HepG2 (cell line): Measurements from ENCODE around the gene GRK3. TPM values are rescaled to one million over a fixed set of nuclear protein-coding genes. Genes with fewer than 3 reads are reported as not detected.
A peak's percentile ranks its signal among the peaks of the same experiment; 100 is the strongest.

ENCODE experiments used
- ATAC-seq: fragments of 200-7000 bp; cut with Tn5 transposase; 3 replicates; pipeline ENCODE4 v1.9.1; 2020; ENCODE audit warnings: mild to moderate bottlenecking, moderate library complexity
- BruUV-seq: library from RNA; stranded (reverse); fragments of 400-500 nt; replicated peaks from 2 replicates; lab custom pipeline; 2021; lab: Mats Ljungman, UMichigan
- CTCF ChIA-PET: fragments of 300-600 bp; formaldehyde crosslinking; extraction: SDS; loops from one replicate; lab custom pipeline; 2021; ENCODE audit warnings: low total read pairs, inconsistent platforms, low intra/inter-chr PET ratio; lab: Yijun Ruan, JAX
- POLR2A ChIA-PET: fragments of 350-600 bp; sonication (Branson Sonifier 250); formaldehyde crosslinking; loops from one replicate; lab custom pipeline; 2020; ENCODE audit warnings: antibody characterized with exemption, inconsistent platforms; lab: Yijun Ruan, JAX
- DNase-seq: peaks from one replicate; pipeline ENCODE4 v3.0.0-alpha.2; 2015; ENCODE audit warnings: low spot score
- FAIRE-seq: peaks from 3 replicates; lab custom pipeline; 2011; peaks lifted over from hg19 to GRCh38; lab: Jason Lieb, UNC
- H2AFZ ChIP-seq: one replicate; pipeline ENCODE4 v1.6.1; 2011; ENCODE audit warnings: low read length, inconsistent platforms
- H3K27ac ChIP-seq: fragments of 300-600 bp; 3 replicates; pipeline ENCODE4 v1.8.0; 2011; ENCODE audit warnings: mixed run types, mild to moderate bottlenecking, mixed read lengths, low read length, inconsistent platforms; ENCODE audit not compliant: insufficient read depth; ENCODE audit errors: extremely low read length
- H3K27me3 ChIP-seq, 2 experiments: fragments of 200-600 bp in 1 of 2; 2 replicates in 1 of 2; 3 replicates in 1 of 2; pipeline versions ENCODE4 v1.6.0 to v1.8.0; 2011; ENCODE audit warnings: low read length in 2 of 2, mild to moderate bottlenecking in 2 of 2, moderate library complexity in 2 of 2, inconsistent platforms in 1 of 2; ENCODE audit not compliant: insufficient read depth in 2 of 2, control insufficient read depth in 1 of 2
- H3K36me3 ChIP-seq, 2 experiments: fragments of 200-600 bp in 1 of 2; replicated peaks in 1 of 2; 2 replicates in 1 of 2; 3 replicates in 1 of 2; pipeline versions ENCODE4 v1.5.1 to v1.8.0; 2011; ENCODE audit warnings: low read length in 2 of 2, inconsistent platforms in 1 of 2; ENCODE audit not compliant: insufficient read depth in 2 of 2, control insufficient read depth in 1 of 2
- H3K4me1 ChIP-seq: 2 replicates; pipeline ENCODE4 v1.5.1; 2012; ENCODE audit warnings: low read length, inconsistent platforms; ENCODE audit not compliant: insufficient read depth
- H3K4me2 ChIP-seq: 2 replicates; pipeline ENCODE4 v1.6.0; 2011; ENCODE audit warnings: low read depth, low read length, inconsistent platforms
- H3K4me3 ChIP-seq, 3 experiments: fragments of 200-600 bp in 1 of 3; sonication (generic), shearing (Covaris generic) in 1 of 3; replicated peaks in 1 of 3; 2 replicates each; pipeline ENCODE4 v1.5.1; 2011 to 2016; ENCODE audit warnings: low read length in 3 of 3, inconsistent platforms in 2 of 3, low read depth in 2 of 3, mild to moderate bottlenecking in 2 of 3, control low read depth in 1 of 3, mixed read lengths in 1 of 3; ENCODE audit not compliant: insufficient read depth in 1 of 3
- H3K79me2 ChIP-seq: one replicate; pipeline ENCODE4 v1.6.1; 2011; ENCODE audit warnings: low read length, inconsistent platforms; ENCODE audit not compliant: insufficient read depth
- H3K9ac ChIP-seq: 2 replicates; pipeline ENCODE4 v1.6.0; 2011; ENCODE audit warnings: mild to moderate bottlenecking, low read depth, low read length, inconsistent platforms; ENCODE audit not compliant: insufficient read depth
- H3K9me3 ChIP-seq: 2 replicates; pipeline ENCODE4 v1.5.1; 2012; ENCODE audit warnings: mild to moderate bottlenecking, low read length
- H4K20me1 ChIP-seq: 2 replicates; pipeline ENCODE4 v1.6.0; 2011; ENCODE audit warnings: inconsistent platforms, mild to moderate bottlenecking, low read length, moderate library complexity; ENCODE audit not compliant: insufficient read depth
- SYNCRIP ChIP-seq: fragments of 200-400 bp; formaldehyde crosslinking; IDR thresholded peaks from 2 replicates; pipeline ENCODE4 v1.6.1; 2018; ENCODE audit warnings: mild to moderate bottlenecking, low read depth, low read length; ENCODE audit not compliant: insufficient read depth
- ZBTB33 ChIP-seq: sonication (generic); formaldehyde crosslinking; IDR thresholded peaks from 2 replicates; pipeline ENCODE4 v1.4.0; 2020; ENCODE audit warnings: missing genetic modification reagents
- WGBS: methylation state at CpG from one replicate; pipeline ENCODE4 v1.1.6; 2017; ENCODE audit warnings: low lambda C conversion rate; 5-methylcytosine and 5-hydroxymethylcytosine counted together
- in situ Hi-C: cut with HindIII; loops from 2 replicates; pipeline ENCODE4 v1.10.0; 2017; ENCODE audit warnings: low pct_unique_long_range_greater_than_20kb; ENCODE audit not compliant: extremely low pct_ligation_motif_present
- intact Hi-C: fragments of 100-400 bp; cut with micrococcal nuclease; formaldehyde crosslinking; loops from one replicate; pipeline ENCODE4 v1.10.0; 2022; ENCODE audit not compliant: unreplicated experiment
- polyA plus RNA-seq, 8 experiments: library from polyadenylated mRNA; depleted of rRNA in 3 of 8; stranded (reverse) in 7 of 8; unstranded in 1 of 8; fragments of >200 nt; fragmentation: Illumina TruSeq in 4 of 8; extraction: Trizol in 4 of 8; gene quantifications; 2 replicates each; pipeline versions ENCODE4 v1.2.1 to v1.2.3, GENCODE V29; 2011 to 2016; ENCODE audit warnings: low read depth in 4 of 8, missing spikeins in 1 of 8, mixed read lengths in 1 of 8; ENCODE audit not compliant: insufficient read depth in 1 of 8
- total RNA-seq, 5 experiments: library from RNA; depleted of rRNA; stranded (reverse); fragments of >200 nt; fragmentation: Illumina TruSeq; extraction: Trizol; gene quantifications; 2 replicates each; pipeline ENCODE4 v1.2.3, GENCODE V29; 2016; ENCODE audit warnings: low read depth in 1 of 5

GRK3 gene
- total and polyA plus RNA-seq, 2 of the 13 experiments (the other 11 are each of a cell fraction or from before 2014, with no cell fraction given) = 8.5 to 16.7 TPM

- no peaks in the 10 kb centered on the region for H3K79me2 ChIP-seq
Observed at GRCh38 chr22:25749420-25750169, 185.1 kb downstream of the GRK3 start.

More at GRCh38 chr22:25749420-25750169, 185.1 kb downstream of the GRK3 start:
- no TSS peak for BruUV-seq
- intact Hi-C loops = no loop called here
- DNase-seq (no peak), ATAC-seq (no peak), FAIRE-seq (no peak)
- POLR2A ChIA-PET = no interaction called here
- Histone ChIP-seq H3K9ac (no peak overlapping the region), H2AFZ (no peak overlapping the region), H3K27ac (no peak overlapping the region), H3K4me1 (peaks cover 37% of the 10 kb centered on the region), H4K20me1 (no peaks in the 10 kb centered on the region), H3K27me3 (no peaks in the 10 kb centered on the region; a peak in 2 of 5 replicates), H3K4me3 (no peak overlapping the region), H3K4me2 (peak overlapping the region; percentile 15), H3K36me3 (no peaks in the 10 kb centered on the region), H3K9me3 (no peaks in the 10 kb centered on the region)
- 62% methylated on average over 7 of the region's 10 CpGs for WGBS
- CTCF ChIA-PET = no interaction called here
- in situ Hi-C loops = no loop called here
- TF ChIP-seq ZBTB33 (CRISPR knock-in tag) (peak; percentile 67), SYNCRIP (no peak)
